Measurements from ENCODE around the gene SPAG17. TPM values are rescaled to one million over a fixed set of nuclear protein-coding genes. Genes with fewer than 3 reads are reported as not detected.
"Not testable (repeated sequence)": the region's sequence is repeated elsewhere in the genome, so short reads cannot be mapped to it uniquely, and the experiment has no call there.

Gene SPAG17
- total RNA-seq, 2 experiments from 2014 or later: not detected

GRCh38 chr1:117928881-117929342 lies 256.1 kb downstream of the SPAG17 start:
- CTCF ChIA-PET (ENCODE audit: unreplicated experiment): interaction anchor here (0.6 kb wide), 1 partner anchor 834 kb away, joined by 3 read pairs; no protein-coding TSS in a partner anchor

GRCh38 chr1:117925981-117926380 lies 259.0 kb downstream of the SPAG17 start:
- Histone ChIP-seq H3K9me3 (ENCODE audit: low read length) (no peaks in the 10 kb centered on the region), H3K27ac (ENCODE audit: low read depth, low read length, poor library complexity, severe bottlenecking) (no peak overlapping the region), H2AFZ (ENCODE audit: low read length) (no peak overlapping the region), H3K4me1 (ENCODE audit: insufficient read depth, low read length, poor library complexity, severe bottlenecking) (peaks cover 11% of the 10 kb centered on the region), H4K20me1 (ENCODE audit: insufficient read depth, low read length) (0 out of 2 replicates have a peak, but pooled peaks cover 14% of the 10 kb centered on the region), H3K36me3 (ENCODE audit: insufficient read depth, low read length) (0 out of 2 replicates have a peak, but pooled peaks cover 7% of the 10 kb centered on the region), H3K79me2 (ENCODE audit: insufficient read depth, low read depth, low read length) (peaks cover 39% of the 10 kb centered on the region), H3K9me2 (ENCODE audit: insufficient read depth, low read length) (no peaks in the 10 kb centered on the region), H3K4me3 (ENCODE audit: low read depth, low read length, poor library complexity, severe bottlenecking) (no peak overlapping the region), H3K4me2 (ENCODE audit: low read length) (no peak overlapping the region)
- BruUV-seq (replicated peaks): no TSS peak
- TF ChIP-seq, protein P1, sequence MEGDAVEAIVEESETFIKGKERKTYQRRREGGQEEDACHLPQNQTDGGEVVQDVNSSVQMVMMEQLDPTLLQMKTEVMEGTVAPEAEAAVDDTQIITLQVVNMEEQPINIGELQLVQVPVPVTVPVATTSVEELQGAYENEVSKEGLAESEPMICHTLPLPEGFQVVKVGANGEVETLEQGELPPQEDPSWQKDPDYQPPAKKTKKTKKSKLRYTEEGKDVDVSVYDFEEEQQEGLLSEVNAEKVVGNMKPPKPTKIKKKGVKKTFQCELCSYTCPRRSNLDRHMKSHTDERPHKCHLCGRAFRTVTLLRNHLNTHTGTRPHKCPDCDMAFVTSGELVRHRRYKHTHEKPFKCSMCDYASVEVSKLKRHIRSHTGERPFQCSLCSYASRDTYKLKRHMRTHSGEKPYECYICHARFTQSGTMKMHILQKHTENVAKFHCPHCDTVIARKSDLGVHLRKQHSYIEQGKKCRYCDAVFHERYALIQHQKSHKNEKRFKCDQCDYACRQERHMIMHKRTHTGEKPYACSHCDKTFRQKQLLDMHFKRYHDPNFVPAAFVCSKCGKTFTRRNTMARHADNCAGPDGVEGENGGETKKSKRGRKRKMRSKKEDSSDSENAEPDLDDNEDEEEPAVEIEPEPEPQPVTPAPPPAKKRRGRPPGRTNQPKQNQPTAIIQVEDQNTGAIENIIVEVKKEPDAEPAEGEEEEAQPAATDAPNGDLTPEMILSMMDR (conservative IDR thresholded peaks at IDR 0.05; ENCODE audit: low read length): no peak
- no peak for TF ChIP-seq EZH2phosphoT487 (IDR thresholded peaks at IDR 0.05; ENCODE audit: borderline replicate concordance, low read depth, low read length)
- intact Hi-C loops (cut with micrococcal nuclease; ENCODE audit: unreplicated experiment): loop anchor here (5.0 to 10.0 kb wide), 3 partner anchors 291 to 861 kb away; partner anchors contain the start of genes MAN1A2 and TTF2
- ChIA-PET CTCF (ENCODE audit: unreplicated experiment) (no interaction called here), POLR2A (interaction anchor here (0.6 to 1.9 kb wide), 5 partner anchors 8 to 566 kb away, joined by 3 to 11 read pairs (median 3); no protein-coding TSS in a partner anchor)
- DNase-seq (ENCODE audit: low spot score): no peak

More at GRCh38 chr1:117928881-117929342, 256.1 kb downstream of the SPAG17 start:
- peaks cover 18% of the 10 kb centered on the region for H3K36me3 ChIP-seq (ENCODE audit: insufficient read depth, low read length)
- intact Hi-C loops (cut with micrococcal nuclease; ENCODE audit: unreplicated experiment): loop anchor here (2.0 to 10.0 kb wide), 4 partner anchors 294 to 1212 kb away; partner anchors contain the start of genes MAN1A2, TTF2 and WARS2
- TF ChIP-seq, protein P1 (conservative IDR thresholded peaks at IDR 0.05; ENCODE audit: low read length): peak; percentile 44
- TF ChIP-seq EZH2phosphoT487 (IDR thresholded peaks at IDR 0.05; ENCODE audit: borderline replicate concordance, low read depth, low read length): no peak
- no peaks in the 10 kb centered on the region for H3K9me2 ChIP-seq (ENCODE audit: insufficient read depth, low read length)
- peaks cover 24% of the 10 kb centered on the region for H3K4me1 ChIP-seq (ENCODE audit: insufficient read depth, low read length, poor library complexity, severe bottlenecking)
- peak overlapping the region; percentile 92 for H3K4me2 ChIP-seq (ENCODE audit: low read length)
- H2AFZ ChIP-seq (ENCODE audit: low read length): peak overlapping the region; percentile 91
- no peak overlapping the region for H3K27ac ChIP-seq (ENCODE audit: low read depth, low read length, poor library complexity, severe bottlenecking)
- no peaks in the 10 kb centered on the region for H3K9me3 ChIP-seq (ENCODE audit: low read length)
- peak; percentile 57 for DNase-seq (ENCODE audit: low spot score)
- H3K4me3 ChIP-seq (ENCODE audit: low read depth, low read length, poor library complexity, severe bottlenecking): peak overlapping the region; percentile 93
- no TSS peak for BruUV-seq (replicated peaks)
- POLR2A ChIA-PET: interaction anchor here (1.1 to 1.9 kb wide), 8 partner anchors 9 to 254 kb away, joined by 3 to 10 read pairs (median 4); no protein-coding TSS in a partner anchor
- H3K79me2 ChIP-seq (ENCODE audit: insufficient read depth, low read depth, low read length): peaks cover 57% of the 10 kb centered on the region
- peaks cover 18% of the 10 kb centered on the region; the same call in 1 of the 2 replicates for H4K20me1 ChIP-seq (ENCODE audit: insufficient read depth, low read length)

DNA sequence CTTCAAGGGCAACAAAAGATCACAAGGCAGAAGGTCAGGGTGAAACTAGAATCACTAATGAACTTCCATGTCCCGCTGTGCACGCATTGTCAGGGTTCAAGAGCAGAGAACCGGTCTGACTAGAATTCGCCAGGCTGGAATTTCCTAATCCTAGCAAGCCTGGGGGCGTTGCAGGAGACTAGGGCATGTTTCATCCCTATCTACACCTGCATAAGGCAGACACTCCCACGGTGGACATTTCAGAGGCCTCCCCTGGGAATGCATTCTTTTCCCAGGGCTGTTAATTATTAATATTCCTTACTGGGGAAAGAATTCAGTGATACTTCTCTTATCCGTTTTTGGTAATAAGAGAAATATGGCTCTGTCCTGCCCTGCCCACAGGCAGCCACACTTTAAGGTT lies 262.3 kb downstream of the SPAG17 start:
- Histone ChIP-seq H3K79me2 (ENCODE audit: insufficient read depth, low read depth, low read length) (peaks cover 13% of the 10 kb centered on the region; the same call in 1 of the 2 replicates), H3K36me3 (ENCODE audit: insufficient read depth, low read length) (peaks cover 20% of the 10 kb centered on the region; the same call in 1 of the 2 replicates)
- H3K4me2 ChIP-seq (ENCODE audit: low read length); POLR2A ChIA-PET; H2AFZ ChIP-seq (ENCODE audit: low read length); DNase-seq (ENCODE audit: low spot score); H3K9me3 ChIP-seq (ENCODE audit: low read length); H3K4me3 ChIP-seq (ENCODE audit: low read depth, low read length, poor library complexity, severe bottlenecking); H3K27ac ChIP-seq (ENCODE audit: low read depth, low read length, poor library complexity, severe bottlenecking); BruUV-seq (replicated peaks); H3K9me2 ChIP-seq (ENCODE audit: insufficient read depth, low read length); H4K20me1 ChIP-seq (ENCODE audit: insufficient read depth, low read length); H3K4me1 ChIP-seq (ENCODE audit: insufficient read depth, low read length, poor library complexity, severe bottlenecking); CTCF ChIA-PET (ENCODE audit: unreplicated experiment): not testable (repeated sequence)
- intact Hi-C loops (cut with micrococcal nuclease; ENCODE audit: unreplicated experiment): loop anchor here (10.0 kb wide), 2 partner anchors 288 to 858 kb away; partner anchors contain the start of gene TTF2

All from OCI-LY7 (cell line).